Cerebellar nuclear complex (tissue), 1 donor: ENCODE results near the gene PNPLA6.
A peak's percentile ranks its signal among the peaks of the same experiment; 100 is the strongest.

Experiments used
- DNase-seq, 2 experiments: peaks; one replicate each; lab custom pipeline; 2025; lab: John Stamatoyannopoulos, UW

The PNPLA6 gene

GRCh38 chr19:7535047-7535997, at the start of gene PNPLA6:
Gene PNPLA6, plus strand, starts transcription at chr19:7535717. Its CDS starts 72 bp downstream, at chr19:7535789.
- DNase-seq, result peak in 1 of 2 experiments; percentile 86

GRCh38 chr19:7486923-7487322, 48.6 kb upstream of the PNPLA6 start:
- DNase-seq, result no peak

- DNase-seq, result peak; percentile 37 to 58
Measured at GRCh38 chr19:7488736-7489353, 46.7 kb upstream of the PNPLA6 start, which contains the start of gene PEX11G. Gene PEX11G, minus strand, starts transcription at chr19:7489035. Its CDS starts 25 bp downstream, at chr19:7489010.

GRCh38 chr19:7489609-7490044, 45.9 kb upstream of the PNPLA6 start:
- no peak for DNase-seq

GRCh38 chr19:7492142-7492541, 43.4 kb upstream of the PNPLA6 start:
- no peak for DNase-seq

GRCh38 chr19:7492558-7492957, 43.0 kb upstream of the PNPLA6 start:
- no peak for DNase-seq

GRCh38 chr19:7494416-7495098, 41.0 kb upstream of the PNPLA6 start:
- DNase-seq, result no peak

- no peak for DNase-seq
Measured at GRCh38 chr19:7497292-7497691, 38.2 kb upstream of the PNPLA6 start.

- DNase-seq, result peak in 1 of 2 experiments; percentile 15
Measured at GRCh38 chr19:7500811-7501450, 34.6 kb upstream of the PNPLA6 start.

- no peak for DNase-seq
Measured at GRCh38 chr19:7502552-7502951, 33.0 kb upstream of the PNPLA6 start.

GRCh38 chr19:7504684-7505083, 30.8 kb upstream of the PNPLA6 start:
- no peak for DNase-seq

- DNase-seq, result no peak
Measured at GRCh38 chr19:7505288-7505681, 30.2 kb upstream of the PNPLA6 start.

- no peak for DNase-seq
Measured at GRCh38 chr19:7505682-7506384, 29.7 kb upstream of the PNPLA6 start.

GRCh38 chr19:7506385-7507328, 28.9 kb upstream of the PNPLA6 start:
- no peak for DNase-seq

GRCh38 chr19:7507884-7508283, 27.6 kb upstream of the PNPLA6 start:
- DNase-seq, result no peak

GRCh38 chr19:7509625-7510024, 25.9 kb upstream of the PNPLA6 start:
- no peak for DNase-seq

GRCh38 chr19:7512400-7512851, 23.1 kb upstream of the PNPLA6 start:
- DNase-seq, result no peak

- no peak for DNase-seq
Measured at GRCh38 chr19:7513809-7514642, 21.5 kb upstream of the PNPLA6 start.

GRCh38 chr19:7515110-7515644, 20.3 kb upstream of the PNPLA6 start:
- DNase-seq, result no peak
